HFF-Myc (cell line): ENCODE data around the gene OR10A2.
"Not testable (repeated sequence)": the region's sequence is repeated elsewhere in the genome, so short reads cannot be mapped to it uniquely, and the experiment has no call there.

Source experiments
- DNase-seq: peaks from one replicate; pipeline ENCODE4 v3.0.0-alpha.2; 2011; ENCODE audit warnings: low read depth; ENCODE audit errors: extremely low read depth
- H3K4me3 ChIP-seq: replicated peaks from 2 replicates; pipeline ENCODE4 v1.5.1; 2011; ENCODE audit warnings: low read depth, mild to moderate bottlenecking, control low read depth, low read length
- CTCF ChIP-seq: IDR thresholded peaks from 2 replicates; pipeline ENCODE4 v1.5.1; 2012; ENCODE audit warnings: mild to moderate bottlenecking, low read depth, low read length, control low read depth; ENCODE audit errors: missing control alignments

Gene OR10A2

GRCh38 chr11:6850526-6850925, 12.3 kb upstream of the OR10A2 start:
- H3K4me3 ChIP-seq, result no peak overlapping the region
- DNase-seq, result no peak
- no peak for TF ChIP-seq CTCF

- H3K4me3 ChIP-seq, DNase-seq: not testable (repeated sequence)
Observed at GRCh38 chr11:6854801-6855200, 8.1 kb upstream of the OR10A2 start.

DNA sequence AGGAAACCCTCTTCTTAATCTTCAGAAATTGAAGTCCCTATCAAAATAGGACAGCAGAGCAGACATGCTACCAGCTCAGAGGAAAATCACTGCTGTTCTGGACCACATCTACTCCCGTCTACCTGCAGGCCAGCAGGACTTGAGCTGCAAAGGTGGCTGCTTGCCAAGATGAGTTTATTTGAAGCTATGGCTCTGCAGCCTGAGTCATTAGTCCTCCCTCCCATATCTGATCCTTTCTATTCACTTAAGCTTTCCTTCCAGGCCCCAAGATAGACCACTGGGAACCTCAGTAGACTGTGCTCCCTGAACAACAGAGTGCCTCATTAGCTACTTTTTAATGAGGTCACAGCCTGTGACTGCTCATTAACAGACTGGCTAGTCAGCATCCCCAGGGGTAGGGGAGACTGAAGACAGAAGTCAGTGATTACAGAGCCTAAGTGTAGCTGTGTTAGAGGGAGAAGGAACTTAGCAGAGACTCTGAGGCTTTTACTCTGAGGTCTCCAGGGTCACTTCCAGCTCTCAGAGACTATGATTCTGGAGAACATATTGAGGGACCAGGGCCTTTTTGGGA, 6.8 kb upstream of the OR10A2 start:
- TF ChIP-seq CTCF, result no peak
- no peak for DNase-seq
- H3K4me3 ChIP-seq, result no peak overlapping the region

GRCh38 chr11:6856871-6857270, 6.0 kb upstream of the OR10A2 start:
- no peak overlapping the region for H3K4me3 ChIP-seq
- no peak for DNase-seq
- no peak for TF ChIP-seq CTCF

- no peak overlapping the region for H3K4me3 ChIP-seq
- peak; percentile 24 for DNase-seq
- no peak for TF ChIP-seq CTCF
Observed at GRCh38 chr11:6864438-6864837, 1.6 kb downstream of the OR10A2 start.

GRCh38 chr11:6871278-6871677, 8.4 kb downstream of the OR10A2 start:
- H3K4me3 ChIP-seq, result no peak overlapping the region
- no peak for TF ChIP-seq CTCF
- no peak for DNase-seq

DNA sequence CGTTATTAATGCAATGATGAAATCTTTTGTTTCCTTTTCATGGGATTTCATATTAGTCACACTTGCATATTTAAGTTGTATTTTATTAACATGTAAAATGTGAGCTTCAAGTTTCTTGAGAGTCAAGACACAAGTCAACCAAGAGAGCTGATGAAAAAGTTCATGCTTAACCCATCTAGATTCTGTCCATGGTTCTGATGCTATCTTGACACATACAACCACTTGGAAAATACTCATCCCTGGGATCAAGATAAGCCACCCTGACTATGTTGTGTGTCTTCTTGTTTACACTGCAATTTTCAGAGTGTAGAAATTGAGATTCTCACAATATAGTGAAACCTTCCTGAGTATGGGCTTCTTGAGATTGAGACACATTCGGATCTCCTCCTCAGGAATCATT, 12.9 kb downstream of the OR10A2 start:
- no peak for TF ChIP-seq CTCF
- no peak overlapping the region for H3K4me3 ChIP-seq
- no peak for DNase-seq
